NCI-H146 treated with DMSO at 0.1 percent for 48 hours (cell line): ENCODE results near the gene ATP8B2.

ENCODE experiments used
- DNase-seq: peaks from one replicate; lab custom pipeline; 2025; ENCODE audit not compliant: unreplicated experiment; lab: John Stamatoyannopoulos, UW

The ATP8B2 gene

DNA sequence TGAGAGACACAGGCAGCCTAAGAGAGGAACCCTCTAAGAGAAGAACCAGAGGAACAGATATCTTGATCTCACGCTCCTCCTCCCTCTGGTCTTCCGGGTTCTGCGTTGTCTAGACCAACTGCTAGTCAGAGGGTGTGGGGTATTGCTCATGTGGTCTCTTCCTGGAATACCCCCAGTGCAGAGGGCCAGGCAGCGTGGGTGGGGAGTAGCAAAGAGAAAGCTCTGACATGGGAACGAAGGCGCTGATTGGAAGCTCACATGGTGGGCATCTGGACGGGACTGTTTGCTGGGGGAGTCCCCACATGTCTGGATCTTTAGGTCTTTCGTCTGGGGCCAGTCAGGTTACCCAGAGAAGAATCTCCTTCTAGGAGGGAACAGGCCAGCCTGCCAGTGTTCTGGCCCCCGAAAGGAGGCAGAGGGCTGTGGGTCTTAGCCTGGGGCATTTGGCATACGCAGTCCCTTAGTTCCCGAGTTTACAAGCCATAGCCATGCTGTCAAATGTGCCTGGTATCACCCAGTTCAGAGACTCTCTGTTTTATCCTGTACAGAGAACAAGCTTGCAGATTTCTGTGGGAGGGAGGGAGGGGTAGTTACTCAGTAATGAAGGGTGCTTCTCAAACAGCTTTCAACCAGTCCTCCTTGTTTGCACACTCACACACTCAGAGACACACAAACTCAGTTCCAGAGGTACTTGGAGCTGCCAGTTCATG, 61.5 kb downstream of the ATP8B2 start:
- DNase-seq, result no peak

- no peak for DNase-seq
These were observed 65.9 kb downstream of the ATP8B2 start for GRCh38 chr1:154391086-154391770.

- DNase-seq, result no peak
These were observed 72.8 kb downstream of the ATP8B2 start for GRCh38 chr1:154398141-154398540.

- DNase-seq, result no peak
These were observed 73.4 kb downstream of the ATP8B2 start for GRCh38 chr1:154398678-154399077.

- no peak for DNase-seq
These were observed 75.1 kb downstream of the ATP8B2 start for GRCh38 chr1:154400381-154400801.
